KMS-11 (cell line): ENCODE measurements around the gene CLEC18A.
"Not testable (repeated sequence)": the region's sequence is repeated elsewhere in the genome, so short reads cannot be mapped to it uniquely, and the experiment has no call there.

Experiments used
- H2AFZ ChIP-seq: fragments of 200-600 bp; sonication (generic); 2 replicates; pipeline ENCODE4 v1.6.1; 2016; ENCODE audit warnings: antibody characterized with exemption, mixed run types, low read depth
- H3K27ac ChIP-seq: fragments of 200-600 bp; sonication (generic); 2 replicates; pipeline ENCODE4 v1.6.1; 2016; ENCODE audit warnings: mild to moderate bottlenecking, mixed run types
- H3K27me3 ChIP-seq: fragments of 200-600 bp; sonication (generic); 2 replicates; pipeline ENCODE4 v1.6.1; 2017; ENCODE audit warnings: mild to moderate bottlenecking, low read depth, mixed run types, moderate library complexity; ENCODE audit not compliant: insufficient read depth
- H3K36me3 ChIP-seq: fragments of 200-600 bp; sonication (generic); 2 replicates; pipeline ENCODE4 v1.6.1; 2017; ENCODE audit warnings: mild to moderate bottlenecking, mixed run types; ENCODE audit not compliant: insufficient read depth
- H3K4me1 ChIP-seq: fragments of 200-600 bp; sonication (generic); 2 replicates; pipeline ENCODE4 v1.6.1; 2016; ENCODE audit warnings: mild to moderate bottlenecking, low read depth, mixed run types; ENCODE audit not compliant: poor library complexity, severe bottlenecking
- H3K4me2 ChIP-seq: fragments of 200-600 bp; sonication (generic); 2 replicates; pipeline ENCODE4 v1.7.0; 2016; ENCODE audit warnings: mild to moderate bottlenecking, mixed run types
- H3K4me3 ChIP-seq: fragments of 200-600 bp; sonication (generic); IDR thresholded peaks from 2 replicates; pipeline ENCODE4 v1.6.1; 2017; ENCODE audit warnings: low read depth, low read length, mixed read lengths; ENCODE audit not compliant: insufficient read depth
- H3K79me2 ChIP-seq: fragments of 200-600 bp; sonication (generic); 2 replicates; pipeline ENCODE4 v1.6.1; 2016; ENCODE audit warnings: low read depth, mixed run types; ENCODE audit not compliant: insufficient read depth
- H3K9ac ChIP-seq: fragments of 200-600 bp; sonication (generic); 2 replicates; pipeline ENCODE4 v1.6.1; 2016; ENCODE audit warnings: mild to moderate bottlenecking, mixed run types
- H4K20me1 ChIP-seq: fragments of 200-600 bp; sonication (generic); 2 replicates; pipeline ENCODE4 v1.6.1; 2016; ENCODE audit warnings: mild to moderate bottlenecking, mixed run types; ENCODE audit not compliant: insufficient read depth
- CTCF ChIP-seq: fragments of 200-600 bp; sonication (generic); conservative IDR thresholded peaks from 2 replicates; pipeline ENCODE4 v1.6.1; 2017; ENCODE audit warnings: low read depth, mild to moderate bottlenecking, antibody characterized with exemption, low read length, moderate library complexity, mixed read lengths

Gene CLEC18A

GRCh38 chr16:69951017-69951671, at the start of gene CLEC18A:
TSS of gene CLEC18A (plus strand) at chr16:69951334. CDS start at chr16:69951367, 33 bp downstream.
- not testable (repeated sequence) for H3K4me3 ChIP-seq

GRCh38 chr16:69903865-69904415, 47.2 kb upstream of the CLEC18A start:
- Histone ChIP-seq H3K27ac (no peak overlapping the region), H3K4me1 (no peaks in the 10 kb centered on the region), H3K4me3 (no peak overlapping the region), H2AFZ (no peak overlapping the region), H3K36me3 (no peaks in the 10 kb centered on the region), H3K9ac (no peak overlapping the region), H4K20me1 (no peaks in the 10 kb centered on the region), H3K27me3 (no peaks in the 10 kb centered on the region), H3K4me2 (no peak overlapping the region), H3K79me2 (no peaks in the 10 kb centered on the region)
- TF ChIP-seq CTCF = no peak

More at GRCh38 chr16:69951017-69951671, at the start of gene CLEC18A:
- not testable (repeated sequence) for H3K9ac ChIP-seq, H3K36me3 ChIP-seq, H4K20me1 ChIP-seq, H2AFZ ChIP-seq, H3K4me1 ChIP-seq, H3K4me2 ChIP-seq, H3K27me3 ChIP-seq, H3K27ac ChIP-seq, H3K79me2 ChIP-seq

GRCh38 chr16:69904495-69905170, 46.5 kb upstream of the CLEC18A start:
- Histone ChIP-seq H3K9ac (no peak overlapping the region), H3K27me3 (no peaks in the 10 kb centered on the region), H2AFZ (no peak overlapping the region), H3K36me3 (no peaks in the 10 kb centered on the region), H3K4me3 (no peak overlapping the region), H3K27ac (no peak overlapping the region), H3K4me2 (no peak overlapping the region), H4K20me1 (no peaks in the 10 kb centered on the region), H3K79me2 (no peaks in the 10 kb centered on the region), H3K4me1 (no peaks in the 10 kb centered on the region)
- TF ChIP-seq CTCF = no peak

GRCh38 chr16:69905171-69905555, 46.0 kb upstream of the CLEC18A start:
- Histone ChIP-seq H3K4me2 (no peak overlapping the region), H3K27ac (no peak overlapping the region), H3K4me1 (no peaks in the 10 kb centered on the region)

More at GRCh38 chr16:69905171-69905555, 46.0 kb upstream of the CLEC18A start:
- no peak for TF ChIP-seq CTCF
- Histone ChIP-seq H3K9ac (no peak overlapping the region), H4K20me1 (no peaks in the 10 kb centered on the region), H2AFZ (no peak overlapping the region), H3K36me3 (no peaks in the 10 kb centered on the region), H3K79me2 (no peaks in the 10 kb centered on the region), H3K4me3 (no peak overlapping the region), H3K27me3 (no peaks in the 10 kb centered on the region)
